ENCODE results near the gene INSC. TPM values are rescaled to one million over a fixed set of nuclear protein-coding genes. Genes with fewer than 3 reads are reported as not detected.
A peak's percentile ranks its signal among the peaks of the same experiment; 100 is the strongest.

INSC gene
- total and polyA plus RNA-seq, 2 of the 8 experiments (the other 6 are each of a cell fraction or from before 2014, with no cell fraction given), result 0.58 to 0.59 TPM

GRCh38 chr11:15114501-15115475, at the start of gene INSC (continued):
- peak; percentile 53; the same call in 1 of the 2 replicates for TF ChIP-seq E2F6 (IDR thresholded peaks at IDR 0.05)
- no peak for TF ChIP-seq EP300 (IDR thresholded peaks at IDR 0.05; ENCODE audit: borderline replicate concordance in 1 of 2, low read depth in 2 of 2, low read length in 2 of 2)
- peak; percentile 36 for TF ChIP-seq EZH2 (IDR thresholded peaks at IDR 0.05; ENCODE audit: low read depth, low read length, severe bottlenecking)
- TF ChIP-seq KDM4A (IDR thresholded peaks at IDR 0.05; ENCODE audit: low read depth, low read length, severe bottlenecking), result peak; percentile 58
- peak; percentile 29 to 42; a peak in 3 of 4 replicates for TF ChIP-seq RAD21 (IDR thresholded peaks at IDR 0.05 in 1 of 2, conservative IDR thresholded peaks at IDR 0.05 in 1 of 2; ENCODE audit: low read depth in 2 of 2, low read length in 2 of 2)
